Cardiac septum (tissue), 1 donor: Measurements from ENCODE around the gene RTN1. TPM values are rescaled to one million over a fixed set of nuclear protein-coding genes. Genes with fewer than 3 reads are reported as not detected.

ENCODE experiments used
- DNase-seq: peaks from one replicate; pipeline ENCODE4 v3.0.0-alpha.2; 2020; ENCODE audit warnings: low spot score
- intact Hi-C: fragments of 100-400 bp; cut with DNase I; formaldehyde crosslinking; loops from one replicate; pipeline ENCODE4 v1.14.0; 2022
- microRNA-seq: library from miRNA; unstranded; fragments of <30 nt; microRNA quantifications from one replicate; pipeline ENCODE4 v1.2.0, GENCODE V29; 2020
- total RNA-seq: library from RNA; stranded (reverse); fragmentation: NEBNext Ultra II Directional; extraction: Animal tissue kit (Norgen Biotek cat#: 25700); gene quantifications from one replicate; pipeline ENCODE4 v1.2.1, GENCODE V29; 2021
- donor health status: DM: no; HTN: no; CAD: no.

Gene RTN1
- total RNA-seq, 1 donor from 2014 or later: 0.97 TPM

DNA sequence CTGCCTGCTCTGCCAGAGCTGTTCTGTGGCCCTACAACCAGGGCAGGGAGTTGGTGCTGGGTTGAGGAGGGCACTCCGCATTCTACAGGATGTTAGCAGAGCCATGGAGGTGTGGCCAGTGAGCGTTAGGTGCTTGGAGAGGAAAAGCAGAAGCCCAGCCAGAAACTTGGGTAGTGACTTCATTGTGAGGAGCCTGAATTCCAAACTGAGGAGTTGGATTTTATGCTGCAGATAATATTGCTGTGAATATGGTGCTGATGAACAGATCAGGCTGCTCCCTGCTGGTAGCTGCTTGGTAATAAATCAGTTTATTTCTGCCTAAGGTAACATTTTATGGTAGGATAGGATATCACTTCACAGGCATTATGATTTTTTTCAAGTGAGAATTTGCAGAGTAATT is 286.8 kb downstream of the RTN1 start:
- no peak for DNase-seq
- intact Hi-C loops: no loop called here

DNA sequence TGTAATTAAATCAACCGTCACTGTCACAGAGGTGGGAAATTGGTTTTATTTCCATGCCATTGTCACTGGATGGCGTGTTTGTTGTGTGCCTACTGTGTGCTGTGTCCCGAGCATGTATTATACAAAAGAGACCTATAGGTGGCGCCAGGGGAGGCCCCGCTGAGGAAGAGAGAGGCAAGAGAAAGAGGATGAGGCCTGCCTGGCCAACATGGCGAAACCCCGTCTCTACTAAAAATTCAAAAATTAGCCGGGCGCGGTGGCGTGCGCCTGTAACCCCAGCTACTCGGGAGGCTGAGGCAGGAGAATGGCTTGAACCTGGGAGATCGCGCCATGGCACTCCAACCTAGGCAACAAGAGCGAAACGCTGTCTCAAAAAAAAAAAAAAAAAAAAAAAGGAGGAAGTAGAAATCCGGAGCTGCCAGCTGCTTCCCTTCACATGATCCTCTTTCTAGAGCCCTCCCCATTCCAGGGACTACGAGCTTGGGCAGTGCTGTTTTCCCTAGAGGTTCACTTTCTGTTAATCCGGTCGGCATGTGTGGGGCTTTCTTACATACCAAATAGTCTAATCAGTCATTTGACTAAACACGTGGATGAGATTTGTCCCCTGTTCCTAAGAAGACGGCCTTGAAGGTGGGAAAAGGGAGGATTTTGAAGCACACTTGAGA is 287.6 kb downstream of the RTN1 start:
- intact Hi-C loops: no loop called here
- DNase-seq: no peak

DNA sequence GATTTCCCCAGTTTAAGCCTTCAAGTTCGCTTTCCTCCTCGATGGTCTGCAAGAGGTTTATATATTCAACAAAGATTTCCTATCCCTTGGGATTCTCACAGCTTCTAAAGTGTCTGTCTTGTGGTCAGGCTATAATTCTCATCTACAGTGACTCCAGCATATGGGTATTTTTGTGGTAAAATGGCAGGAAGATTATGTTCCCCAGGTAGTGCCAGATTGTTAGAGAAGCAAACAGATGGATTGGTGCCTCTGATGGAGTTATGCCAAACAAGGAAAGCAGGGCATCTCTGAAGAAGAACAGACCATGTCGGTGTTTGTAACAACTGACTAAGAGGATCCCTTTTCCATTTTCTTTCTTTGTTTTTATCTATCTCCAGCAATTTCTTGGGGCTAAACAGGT is 288.4 kb downstream of the RTN1 start:
- intact Hi-C loops: no loop called here
- DNase-seq: no peak

DNA sequence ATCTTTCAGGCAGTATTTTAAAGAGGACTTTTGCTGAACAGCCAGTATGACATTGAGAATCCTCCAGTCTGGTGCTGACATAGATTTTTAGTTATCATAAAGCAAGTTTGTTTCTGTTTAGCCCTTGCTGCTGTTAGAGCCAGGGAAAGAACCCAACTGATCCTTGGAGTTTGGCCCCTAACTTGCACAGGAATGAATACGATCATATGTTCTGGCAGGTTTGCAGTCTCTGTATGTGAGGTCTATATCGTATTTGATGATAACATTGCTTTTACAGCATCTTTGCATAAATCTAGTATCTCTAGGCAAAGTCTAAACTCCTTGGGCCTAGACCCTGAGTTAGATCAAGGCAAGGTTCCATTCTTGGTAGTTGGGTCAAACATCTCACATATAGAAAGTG is 289.7 kb downstream of the RTN1 start:
- DNase-seq: no peak
- intact Hi-C loops: no loop called here

DNA sequence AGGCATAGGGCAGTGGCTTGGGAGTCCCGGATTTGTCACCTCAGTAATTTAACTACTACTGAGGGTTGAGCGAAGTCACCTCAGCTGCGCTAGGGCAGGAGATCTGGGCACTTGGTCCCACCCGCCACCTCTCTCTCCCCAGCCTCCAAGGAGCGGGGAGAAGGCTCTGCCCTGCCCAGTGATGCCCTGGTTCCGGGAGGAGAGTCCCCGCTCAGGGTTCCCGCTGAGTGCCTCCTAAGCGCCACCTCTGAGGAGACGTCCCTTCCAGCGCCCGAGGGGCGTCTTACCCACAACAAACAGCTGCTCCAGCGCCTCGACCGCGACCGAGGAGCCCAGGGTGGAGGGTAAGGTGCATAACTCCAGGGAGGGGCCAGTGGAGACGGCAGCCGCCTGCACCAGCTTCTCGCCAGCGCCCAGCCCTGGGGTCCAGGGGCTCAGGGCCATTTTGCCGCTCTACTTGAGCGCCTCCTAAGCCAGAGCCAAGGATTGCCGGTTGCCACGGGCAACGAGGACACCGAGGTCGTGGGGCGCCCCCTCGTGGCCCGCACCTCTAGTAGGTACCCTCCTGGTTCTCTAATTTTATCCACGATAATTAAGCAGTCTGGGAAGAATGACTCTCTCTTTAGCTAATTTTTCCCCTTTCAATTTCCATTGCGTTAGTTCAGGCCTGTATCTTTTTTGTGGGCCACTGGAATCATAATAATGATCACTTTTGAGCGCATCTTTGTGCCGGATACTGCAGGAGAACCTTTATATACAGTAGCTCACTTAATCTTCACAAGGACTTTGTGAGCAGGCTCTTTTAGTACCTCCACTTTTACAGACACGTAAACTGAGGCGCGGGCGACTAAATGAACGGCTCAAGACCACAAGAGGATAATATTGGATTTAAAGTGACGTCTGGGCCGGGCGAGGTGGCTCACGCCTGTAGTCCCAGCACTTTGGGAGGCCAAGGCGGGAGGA is 294.0 kb downstream of the RTN1 start, which contains the start of gene CCDC175:
CCDC175 (minus strand) TSS at position 481 of the 963 bp plus-strand sequence; CDS start at position 444, 37 bp downstream.
- intact Hi-C loops: no loop called here

DNA sequence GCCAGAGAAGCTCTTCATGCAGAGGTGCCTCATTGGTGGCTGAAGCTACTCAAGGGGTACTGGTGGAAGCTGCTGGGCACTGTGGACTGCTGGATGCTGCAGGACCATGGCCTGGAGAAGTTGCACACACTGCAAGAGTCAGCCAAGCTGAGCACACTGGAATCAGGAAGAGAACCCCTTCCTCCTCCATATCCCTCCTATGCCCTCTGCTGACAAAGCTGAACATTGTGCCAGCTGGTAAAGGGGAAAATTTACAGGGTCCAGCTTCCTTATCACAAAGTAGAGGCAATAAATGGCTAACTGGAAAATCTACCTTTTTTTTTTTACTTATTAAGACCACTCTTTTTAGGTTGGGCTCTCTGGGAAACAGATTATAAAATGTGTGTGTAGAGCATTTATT is 300.5 kb downstream of the RTN1 start:
- DNase-seq: no peak
- intact Hi-C loops: loop anchor here (2.0 kb wide), 1 partner anchor 59 kb away; no protein-coding TSS in a partner anchor

More for the DNA sequence above, 294.0 kb downstream of the RTN1 start, which contains the start of gene CCDC175:
- DNase-seq: peak; percentile 83

DNA sequence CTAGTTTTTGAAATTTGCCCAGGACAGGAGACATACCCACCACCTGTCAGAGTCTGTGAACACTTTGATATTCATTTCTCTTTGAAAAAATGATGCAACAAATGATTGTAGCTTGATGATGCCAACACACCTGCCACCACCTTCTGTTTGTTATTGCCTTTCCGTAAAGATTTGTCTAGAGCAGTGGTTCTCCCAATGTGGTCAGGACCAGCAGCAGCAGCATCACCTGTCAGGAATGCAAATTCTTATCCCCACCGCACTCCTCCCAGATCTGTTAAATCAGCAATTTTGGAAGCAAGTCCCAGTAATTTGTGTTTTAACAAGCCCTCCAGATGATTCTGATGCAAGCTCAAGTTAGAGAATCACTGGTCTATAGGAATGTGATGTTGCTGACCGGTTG is 303.9 kb downstream of the RTN1 start:
- DNase-seq: no peak
- intact Hi-C loops: no loop called here

DNA sequence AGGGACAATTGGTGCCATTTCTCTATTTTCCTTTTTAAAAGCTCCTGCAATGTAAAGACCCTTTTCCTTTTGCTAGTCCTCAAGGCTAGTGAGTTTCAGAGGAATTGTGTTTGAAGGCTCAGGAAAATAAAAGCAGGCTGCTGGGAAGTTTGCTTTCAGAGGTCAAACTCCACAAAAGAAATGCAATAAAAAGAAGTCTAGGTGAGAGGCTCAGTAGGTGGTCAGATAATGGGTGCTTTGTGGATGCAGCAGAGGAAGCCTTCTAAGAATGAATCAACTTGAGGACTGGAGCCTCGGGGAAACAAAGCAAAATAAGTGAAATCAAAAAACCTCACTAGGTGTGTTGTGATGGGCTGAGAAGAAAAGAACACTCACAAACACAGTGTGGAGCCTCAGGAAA is 304.3 kb downstream of the RTN1 start:
- intact Hi-C loops: no loop called here
- DNase-seq: no peak

DNA sequence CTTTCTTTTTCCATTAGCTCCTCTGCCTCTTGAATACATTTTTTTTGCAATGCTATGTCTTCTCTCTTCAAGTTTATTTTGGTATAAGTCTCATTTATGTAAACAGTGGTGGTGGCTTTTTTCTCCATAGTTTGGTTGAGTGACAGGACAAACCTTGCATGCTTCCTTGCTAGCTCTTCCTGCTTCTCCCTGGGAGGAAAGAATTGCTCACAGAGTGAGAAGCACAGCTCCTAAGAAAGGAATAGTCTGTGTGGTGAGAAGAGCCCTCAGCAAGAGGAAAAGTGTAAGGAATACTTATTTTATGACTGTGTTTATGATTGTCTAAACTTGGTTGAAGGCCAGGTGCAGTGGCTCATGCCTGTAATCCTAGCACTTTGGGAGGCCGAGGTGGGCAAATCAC is 305.5 kb downstream of the RTN1 start:
- no peak for DNase-seq
- intact Hi-C loops: no loop called here

DNA sequence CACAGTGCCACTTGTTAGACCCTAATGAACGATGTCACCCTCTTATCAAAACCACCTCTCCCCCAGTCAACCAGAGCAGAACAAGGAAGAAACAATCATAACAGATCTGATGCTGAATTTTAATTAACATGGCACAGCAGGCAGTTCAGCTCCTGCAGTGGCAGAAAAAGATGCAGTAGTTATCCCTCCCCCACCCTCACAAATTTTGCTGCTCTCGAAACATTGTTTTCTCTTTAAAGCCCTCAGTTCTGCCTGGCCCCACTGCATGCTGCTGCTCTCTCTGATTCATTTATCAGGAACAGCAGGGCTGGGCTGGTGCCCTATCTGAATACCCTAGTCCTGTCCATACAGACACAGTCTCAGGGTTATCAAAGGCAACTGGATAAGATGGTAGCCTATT is 306.2 kb downstream of the RTN1 start:
- intact Hi-C loops: no loop called here
- no peak for DNase-seq

DNA sequence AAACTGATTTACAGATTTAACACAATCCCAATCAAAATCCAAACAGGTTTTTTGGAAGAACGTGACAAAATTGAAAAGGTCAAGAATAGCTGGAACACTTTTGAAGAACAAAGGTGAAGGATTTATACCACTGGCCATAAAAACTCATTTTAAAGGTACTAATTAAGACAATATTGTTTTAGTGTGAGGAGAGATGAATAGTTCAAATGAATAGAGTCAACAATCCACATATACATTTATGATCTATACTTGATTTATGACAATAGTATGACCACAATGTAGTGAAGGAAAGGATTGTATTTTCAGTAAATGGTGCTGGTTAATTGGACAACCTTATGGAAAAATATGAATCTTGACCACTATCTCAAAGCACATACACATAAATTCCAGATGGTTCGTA is 323.3 kb downstream of the RTN1 start:
- DNase-seq: no peak
- intact Hi-C loops: no loop called here

Small RNA genes within 50 kb of the gene (microRNA-seq; reads per million reads assigned to microRNA genes)
- gene MIR5586: 1.3 reads per million

Other genes with a start within 250 kb of the RTN1 start
- 0.24 TPM for gene LRRC9, start 49.4 kb upstream of the RTN1 start, total RNA-seq
- gene PCNX4, start 221.1 kb upstream of the RTN1 start, total RNA-seq: 44.2 TPM